ENCODE results near the gene NANP.
A peak's percentile ranks its signal among the peaks of the same experiment; 100 is the strongest.
"Not testable (repeated sequence)": the region's sequence is repeated elsewhere in the genome, so short reads cannot be mapped to it uniquely, and the experiment has no call there.

NANP gene, protein sequence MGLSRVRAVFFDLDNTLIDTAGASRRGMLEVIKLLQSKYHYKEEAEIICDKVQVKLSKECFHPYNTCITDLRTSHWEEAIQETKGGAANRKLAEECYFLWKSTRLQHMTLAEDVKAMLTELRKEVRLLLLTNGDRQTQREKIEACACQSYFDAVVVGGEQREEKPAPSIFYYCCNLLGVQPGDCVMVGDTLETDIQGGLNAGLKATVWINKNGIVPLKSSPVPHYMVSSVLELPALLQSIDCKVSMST

GRCh38 chr20:25623736-25624499 lies at the start of gene NANP:
Gene NANP (minus strand): TSS chr20:25624014. CDS start chr20:25623948, 66 bp downstream.
- DNase-seq: peak; percentile 79 to 87

DNA sequence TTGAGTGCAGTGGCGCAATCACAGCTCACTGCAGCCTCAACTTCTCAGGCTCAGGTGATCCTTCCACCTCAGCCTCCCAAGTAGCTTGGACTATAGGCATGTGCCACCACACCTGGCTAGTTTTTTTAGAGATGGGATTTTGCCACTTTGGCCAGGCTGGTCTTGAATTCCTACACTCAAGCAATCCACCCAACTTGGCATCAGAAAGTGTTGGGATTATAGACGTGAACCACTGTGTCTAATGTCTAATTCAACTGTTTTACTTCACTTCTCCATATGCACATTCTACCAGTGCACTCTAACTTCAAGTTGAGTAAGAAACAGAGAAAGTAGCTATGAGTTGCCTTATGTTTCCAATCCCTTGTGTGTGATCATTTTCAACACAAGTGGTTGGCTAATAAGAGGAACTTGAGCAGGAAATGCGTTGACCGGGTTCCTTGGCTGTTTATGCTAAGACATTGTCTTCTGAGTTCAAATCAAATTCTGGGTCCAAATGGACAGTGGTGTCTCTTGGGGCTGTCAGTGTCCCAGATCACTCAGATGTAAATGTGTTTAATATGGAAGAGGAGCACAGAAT lies 48.9 kb upstream of the NANP start:
- DNase-seq: no peak

GRCh38 chr20:25669826-25670422 lies 46.1 kb upstream of the NANP start:
- DNase-seq: no peak

- no peak for DNase-seq
Observed at GRCh38 chr20:25668446-25668845, 44.6 kb upstream of the NANP start.

DNA sequence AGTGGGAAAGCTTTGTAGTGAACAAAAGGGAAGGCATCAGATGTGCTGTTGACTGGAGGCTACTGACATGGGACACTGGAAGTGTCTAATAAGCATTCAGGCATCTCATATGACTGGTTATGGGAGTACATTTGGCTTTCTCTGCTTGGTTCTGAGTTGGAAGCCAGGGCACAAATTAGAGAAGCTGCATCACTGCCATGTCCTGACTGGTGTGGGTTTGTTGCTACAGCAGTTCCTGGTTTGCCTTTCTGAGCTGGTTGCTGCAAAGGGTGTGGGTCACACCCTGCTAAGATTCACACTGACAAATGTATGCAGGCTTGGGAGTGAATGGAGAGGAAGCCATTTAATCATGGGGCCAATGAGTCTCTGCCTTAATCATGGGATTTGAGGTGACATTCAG lies 36.2 kb upstream of the NANP start:
- DNase-seq: no peak

- DNase-seq: no peak
Observed at GRCh38 chr20:25654487-25654886, 30.7 kb upstream of the NANP start.

DNA sequence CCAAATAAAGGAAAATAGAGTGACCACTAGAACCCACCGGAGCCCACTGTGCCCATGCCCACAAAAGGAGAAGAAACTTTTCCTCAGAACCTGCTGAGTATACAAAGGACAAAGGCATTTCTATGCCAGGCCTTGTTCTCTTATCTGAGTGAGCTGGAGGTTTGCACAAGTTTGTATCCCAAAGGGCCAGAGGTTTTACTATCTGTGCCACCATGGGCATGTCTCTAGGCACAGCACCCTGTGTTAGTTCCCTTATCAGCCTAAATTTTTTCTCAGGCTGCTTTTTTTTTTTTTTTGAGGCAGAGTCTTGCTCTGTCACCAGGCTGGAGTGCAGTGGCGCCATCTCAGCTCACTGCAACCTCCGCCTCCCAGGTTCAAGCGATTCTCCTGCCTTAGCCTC lies 29.1 kb upstream of the NANP start:
- DNase-seq: not testable (repeated sequence)

DNA sequence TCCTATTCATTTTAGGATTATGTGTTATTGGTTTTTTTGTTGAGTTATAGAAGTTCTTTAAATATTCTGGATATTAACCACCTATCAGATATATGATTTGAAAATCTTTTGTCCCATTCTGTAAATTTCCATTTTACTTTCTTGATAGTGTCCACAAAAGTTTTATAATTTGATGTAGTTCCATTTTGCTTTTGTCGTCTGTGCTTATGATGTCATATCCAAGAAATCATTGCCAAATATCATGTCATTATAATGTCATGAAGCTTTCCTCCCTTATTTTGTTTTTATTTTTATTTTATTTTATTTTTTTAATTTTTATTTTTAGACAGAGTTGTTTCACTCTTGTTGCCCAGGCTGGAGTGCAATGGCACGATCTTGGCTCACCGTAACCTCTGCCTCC lies 21.0 kb upstream of the NANP start:
- no peak for DNase-seq

DNA sequence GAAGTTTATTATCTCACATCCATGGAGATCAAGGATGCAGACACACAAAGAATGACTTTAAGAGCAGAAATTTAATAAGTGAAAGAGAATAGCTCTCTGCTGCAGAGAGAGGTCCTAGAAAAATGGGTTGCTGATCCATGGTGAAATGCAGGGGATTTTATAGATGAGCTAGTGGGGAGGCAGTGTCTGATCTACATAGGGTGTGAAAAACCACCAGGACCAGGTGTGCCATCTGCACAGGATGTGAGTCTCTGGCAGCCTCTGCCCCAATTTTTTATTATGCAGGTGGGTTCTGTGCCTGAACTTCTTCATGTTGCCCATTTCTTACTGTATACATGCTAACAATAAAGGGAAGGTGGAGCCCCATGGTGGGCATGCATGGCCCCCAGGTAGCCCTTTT lies 19.9 kb upstream of the NANP start:
- DNase-seq: no peak

DNA sequence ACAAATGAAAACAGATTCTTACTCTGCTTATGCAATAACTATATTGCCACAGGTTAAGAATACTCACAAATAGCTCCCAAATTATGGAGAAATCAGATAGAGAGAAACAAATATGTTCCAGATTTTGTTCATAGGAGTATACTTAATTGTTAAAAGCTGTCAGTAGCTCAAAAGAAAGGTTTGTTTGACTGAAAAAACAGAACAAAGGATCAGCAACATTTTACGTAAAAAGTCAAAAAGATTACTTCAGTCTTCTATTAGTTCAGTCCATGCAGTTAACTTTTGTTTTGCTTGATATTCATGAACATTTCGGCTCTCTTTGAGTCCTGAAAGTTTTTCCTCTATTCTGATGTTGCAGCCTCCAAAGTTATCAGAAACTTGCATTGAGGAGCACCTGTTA lies 13.4 kb upstream of the NANP start:
- DNase-seq: no peak

GRCh38 chr20:25632940-25633790 lies 9.4 kb upstream of the NANP start:
- DNase-seq: no peak

DNA sequence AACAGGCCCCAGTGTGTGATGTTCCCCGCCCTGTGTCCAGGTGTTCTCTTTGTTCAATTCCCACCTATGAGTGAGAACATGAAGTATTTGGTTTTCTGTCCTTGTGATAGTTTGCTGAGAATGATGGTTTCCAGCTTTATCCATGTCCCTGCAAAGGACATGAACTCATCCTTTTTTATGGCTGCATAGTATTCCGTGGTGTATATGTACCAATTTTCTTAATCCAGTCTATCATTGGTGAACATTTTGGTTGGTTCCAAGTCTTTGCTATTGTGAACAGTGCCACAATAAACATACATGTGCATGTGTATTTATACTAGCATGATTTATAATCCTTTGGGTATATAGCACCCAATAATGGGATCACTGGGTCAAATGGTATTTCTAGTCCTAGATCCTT lies 6.8 kb upstream of the NANP start:
- DNase-seq: not testable (repeated sequence)

GRCh38 chr20:25629816-25630499 lies 6.1 kb upstream of the NANP start:
- DNase-seq: no peak

DNA sequence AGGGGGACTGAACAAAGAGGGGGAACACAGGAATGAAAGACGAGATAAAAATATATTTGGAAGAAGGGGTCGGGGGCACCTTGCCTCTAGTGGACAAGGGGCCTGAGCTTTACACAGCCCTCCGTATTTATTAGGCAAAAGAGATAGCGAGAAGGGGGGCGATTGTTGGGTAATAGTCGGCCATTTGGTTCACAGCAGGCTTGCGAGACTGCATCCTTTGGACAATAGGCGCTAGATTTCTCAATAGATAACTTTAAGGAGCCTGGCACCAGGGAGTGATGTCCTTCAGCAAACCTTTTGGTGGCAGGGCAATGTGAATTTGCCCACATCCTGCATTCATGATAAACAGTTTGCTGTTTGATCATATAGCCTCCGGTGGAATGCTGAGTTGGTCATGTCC lies 3.0 kb upstream of the NANP start:
- no peak for DNase-seq

- DNase-seq: no peak
Observed at GRCh38 chr20:25624500-25624939, 706 bp upstream of the NANP start.

- peak; percentile 14 to 30 for DNase-seq
Observed at GRCh38 chr20:25623225-25623735, 534 bp downstream of the NANP start.

DNA sequence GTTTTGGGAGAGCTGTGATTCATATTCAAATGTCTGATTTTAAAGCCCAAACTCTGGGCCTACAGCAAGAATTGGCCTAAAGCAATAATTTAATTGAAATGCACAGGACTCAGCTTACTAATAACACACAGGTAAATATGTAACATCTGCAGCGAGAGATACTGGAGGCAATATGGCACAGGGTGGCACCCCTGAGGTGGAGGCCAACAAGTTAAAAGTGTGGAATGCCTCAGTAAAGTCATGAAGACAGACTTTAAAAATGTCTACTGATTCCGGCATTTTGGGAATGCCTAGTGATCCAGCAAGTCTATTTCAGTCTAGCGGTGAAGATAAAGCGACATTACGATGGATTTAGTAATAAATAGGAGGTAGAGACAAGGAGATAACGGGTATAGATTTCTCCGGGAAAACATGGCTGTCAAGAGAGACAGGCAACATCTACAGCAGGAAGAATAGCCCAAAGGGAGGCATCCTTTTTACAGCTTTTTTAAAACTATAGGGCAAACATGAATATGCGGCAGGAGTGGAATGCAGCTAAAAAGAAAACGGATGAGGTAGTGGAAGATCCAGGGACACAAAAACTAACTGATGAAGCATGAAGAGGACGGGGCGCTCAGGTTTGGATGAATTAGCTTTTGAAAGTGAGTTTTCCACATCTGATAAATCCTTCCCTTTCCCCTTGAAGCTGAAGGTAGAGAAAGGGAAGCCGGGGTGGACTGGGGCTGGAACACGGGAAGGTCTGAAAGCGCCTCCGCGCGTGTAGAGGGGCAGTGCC lies 1.2 kb downstream of the NANP start:
- no peak for DNase-seq

GRCh38 chr20:25622049-25622448 lies 1.8 kb downstream of the NANP start:
- no peak for DNase-seq

DNA sequence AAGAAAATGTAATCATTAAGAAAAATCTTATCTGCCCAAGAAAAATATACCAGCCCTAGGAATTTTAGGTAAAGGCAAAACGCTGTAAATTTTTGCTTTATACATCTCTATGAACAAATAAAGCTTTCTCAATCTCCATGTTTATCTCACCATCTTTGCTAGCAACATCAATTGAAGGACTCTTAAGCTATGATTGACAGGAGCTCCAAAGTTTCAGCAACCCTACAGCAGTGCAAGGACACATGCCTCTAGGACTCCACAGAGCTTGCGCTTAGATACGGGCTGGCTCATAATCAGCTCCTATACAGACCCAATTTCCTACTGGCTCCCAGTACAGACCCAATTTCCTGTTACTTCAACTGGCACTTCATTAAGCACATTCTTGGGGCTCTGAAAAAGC lies 4.3 kb downstream of the NANP start:
- no peak for DNase-seq

DNA sequence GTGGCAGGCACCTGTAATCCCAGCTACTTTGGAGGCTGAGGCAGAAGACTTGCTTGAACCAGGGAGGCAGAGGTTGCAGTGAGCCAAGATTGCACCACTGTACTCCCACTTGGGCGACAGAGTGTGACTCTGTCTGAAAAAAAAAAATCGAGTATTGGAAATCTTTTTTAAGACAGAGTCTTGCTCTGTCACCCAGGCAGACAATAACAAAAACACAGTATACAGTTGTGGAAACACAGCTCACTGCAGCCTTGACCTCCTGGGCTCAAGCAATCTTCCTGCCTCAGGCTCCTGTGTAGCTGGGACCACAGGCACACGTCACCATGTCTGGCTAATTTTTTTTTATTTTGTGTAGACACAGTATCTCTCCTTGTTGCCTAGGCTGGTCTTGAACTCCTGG lies 15.0 kb downstream of the NANP start:
- DNase-seq: no peak

DNA sequence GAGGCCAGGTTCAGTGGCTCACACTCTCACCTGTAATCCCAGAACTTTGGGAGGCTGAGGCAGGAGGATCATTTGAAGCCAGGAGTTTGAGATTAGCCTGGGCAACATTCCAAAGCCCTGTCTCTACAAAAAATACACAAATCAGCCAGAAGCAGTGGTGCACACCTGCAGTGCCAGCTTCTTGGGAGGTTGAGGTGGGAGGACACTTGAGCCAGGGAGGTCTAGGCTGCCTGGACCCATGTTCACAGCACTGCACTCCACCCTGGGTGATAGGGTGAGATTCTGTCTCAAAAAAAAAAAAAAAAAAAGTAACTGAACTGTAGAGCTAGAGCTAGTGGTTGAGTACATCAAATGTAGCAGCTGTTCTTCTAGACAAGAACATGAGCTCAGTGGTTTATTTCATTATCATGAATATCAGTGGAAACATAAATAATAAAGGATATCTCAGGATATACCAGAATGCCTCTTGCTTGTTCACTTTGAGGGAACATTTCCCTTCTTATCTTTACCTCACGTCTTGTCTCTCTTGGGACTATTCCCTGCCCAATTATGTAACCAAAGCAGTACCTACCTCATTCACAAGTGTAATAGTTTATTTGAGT lies 17.6 kb downstream of the NANP start:
- DNase-seq: no peak

All from stimulated activated CD4-positive, alpha-beta T cell treated with anti-CD3 and anti-CD28 coated beads, Interleukin-4, amount 100 ng/mL, for 4 hours (primary cell).